GM18951 (cell line): Measurements from ENCODE around the gene KRT75.

Source experiments
- POLR2A ChIP-seq: IDR thresholded peaks from 4 replicates; pipeline ENCODE4 v1.6.1; 2011; ENCODE audit warnings: mild to moderate bottlenecking; ENCODE audit not compliant: insufficient read length, insufficient read depth; ENCODE audit errors: extremely low read depth
- in situ Hi-C: fragments of 300-500 bp; cut with MboI; formaldehyde crosslinking; loops from one replicate; pipeline ENCODE4 v1.12.0; 2022; ENCODE audit warnings: low sequenced_read_pairs, mixed read lengths, inconsistent platforms; ENCODE audit not compliant: unreplicated experiment

The KRT75 gene

DNA sequence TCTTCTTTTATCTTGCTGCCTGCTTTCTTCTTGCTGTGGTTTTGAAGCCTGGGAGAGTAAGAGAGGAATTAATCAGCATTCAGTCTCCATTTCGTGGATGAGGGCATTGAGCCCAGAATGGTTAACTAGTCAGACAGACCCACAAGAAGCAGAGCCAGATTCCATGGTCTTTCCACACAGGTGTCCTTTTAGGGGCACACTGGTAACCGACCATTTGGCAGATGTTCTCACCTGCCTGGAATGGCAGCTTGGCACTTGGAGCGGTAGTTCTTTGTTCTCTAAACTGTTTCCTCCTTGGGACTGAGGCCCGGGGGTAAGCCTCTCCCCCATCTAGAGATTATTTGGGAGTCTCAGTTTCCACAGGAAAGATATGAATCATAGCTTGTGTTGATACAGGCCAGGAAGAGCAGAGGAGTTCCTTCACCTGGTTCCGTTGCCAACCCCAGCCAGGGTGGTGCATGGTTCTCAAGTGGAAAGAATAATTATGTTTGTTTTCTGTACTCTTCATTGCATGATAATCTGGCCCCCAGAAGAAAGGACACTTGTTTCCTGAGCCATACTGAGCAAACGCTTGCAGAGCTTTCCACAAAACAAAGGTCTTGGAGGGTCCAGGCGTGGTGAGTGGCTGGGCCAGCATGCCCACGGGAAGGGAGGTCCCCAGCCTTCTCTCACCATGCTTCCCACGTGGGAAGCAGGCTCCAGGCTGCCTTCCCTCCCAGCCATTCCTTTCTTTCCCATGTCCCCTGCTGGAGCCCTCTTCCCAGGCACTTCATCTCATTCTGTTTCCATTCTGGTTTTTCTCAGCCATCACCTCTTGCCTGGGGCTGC, 2.0 kb upstream of the KRT75 start:
- in situ Hi-C loops = no loop called here
- TF ChIP-seq POLR2A = no peak

DNA sequence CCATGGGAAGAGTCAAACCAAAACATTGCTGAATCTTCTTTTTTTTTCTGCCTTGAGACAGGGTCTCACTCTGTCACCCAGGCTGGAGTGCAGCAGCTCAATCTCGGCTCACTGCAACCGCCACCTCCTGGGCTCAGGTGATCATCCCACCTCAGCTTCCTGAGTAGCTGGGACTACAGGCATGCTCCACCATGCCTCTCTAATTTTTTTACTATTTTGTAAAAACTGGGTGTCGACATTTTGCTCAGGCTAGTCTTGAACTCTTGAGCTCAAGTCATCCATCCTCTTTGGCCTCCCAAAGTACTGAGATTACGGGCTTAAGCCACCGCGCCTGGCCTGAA, 1.5 kb upstream of the KRT75 start:
- TF ChIP-seq POLR2A = no peak
- in situ Hi-C loops = no loop called here

DNA sequence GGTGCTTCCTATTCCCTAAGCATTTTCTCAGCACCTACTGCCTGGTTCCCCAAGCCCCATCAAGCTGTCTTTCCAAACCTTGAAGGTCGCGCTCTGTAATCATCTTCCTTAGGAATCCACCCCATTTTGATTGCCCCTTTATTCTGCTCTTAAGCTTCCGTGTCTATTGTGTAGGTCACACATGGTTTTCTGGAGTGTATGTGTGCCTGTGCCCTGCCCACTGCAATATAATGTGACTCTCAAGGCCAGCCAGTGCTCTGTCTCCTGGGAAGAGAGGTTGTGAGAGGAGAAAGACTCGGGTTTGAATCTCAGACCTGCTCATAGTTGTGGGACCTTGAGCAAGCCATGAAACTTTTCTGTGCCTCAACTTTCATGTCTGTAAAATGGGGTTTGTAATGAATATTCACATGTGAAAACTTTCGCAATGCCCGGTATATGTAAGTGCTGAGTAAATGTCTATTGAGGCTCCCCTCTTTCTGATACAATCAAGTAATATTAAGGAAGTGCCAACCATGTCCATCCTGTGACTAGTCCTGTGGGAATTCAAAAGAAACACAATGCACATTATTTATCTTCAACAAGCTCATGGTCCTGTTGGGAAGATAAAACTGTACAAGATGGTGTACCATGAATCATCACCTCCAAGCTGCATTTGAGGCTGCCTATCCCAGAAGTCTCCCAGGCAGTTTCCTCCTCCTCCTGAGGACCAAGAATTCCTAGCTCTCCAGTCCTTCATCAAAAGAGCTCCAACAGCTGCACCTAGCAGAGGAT, 774 bp upstream of the KRT75 start:
- in situ Hi-C loops = no loop called here
- no peak for TF ChIP-seq POLR2A

DNA sequence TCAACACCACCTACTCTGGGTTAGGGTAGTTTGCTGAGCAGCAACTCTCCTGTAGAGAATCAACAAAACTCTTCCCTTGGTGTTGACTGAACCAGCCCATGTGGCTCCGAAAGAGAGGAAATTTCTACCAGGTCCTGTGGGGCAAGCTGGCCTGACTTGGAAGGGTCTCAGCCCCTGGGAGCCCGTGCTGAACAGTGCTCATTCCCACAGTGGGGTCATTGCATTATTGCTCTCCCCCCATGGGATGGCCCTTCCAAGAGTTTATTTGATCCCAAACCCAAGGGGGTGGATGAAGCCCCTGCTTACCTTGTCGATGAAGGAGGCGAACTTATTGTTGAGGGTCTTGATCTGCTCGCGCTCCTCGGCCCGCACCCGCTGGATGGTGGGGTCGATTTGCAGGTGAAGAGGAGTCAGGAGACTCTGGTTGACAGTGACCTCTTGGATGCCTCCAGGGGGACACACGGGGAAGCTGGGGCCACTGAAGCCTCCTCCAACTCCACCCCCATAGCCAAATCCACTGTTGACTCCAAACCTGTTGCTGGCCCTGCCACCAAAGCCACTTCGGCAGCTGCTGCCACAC, 580 bp downstream of the KRT75 start:
- in situ Hi-C loops = no loop called here
- no peak for TF ChIP-seq POLR2A

DNA sequence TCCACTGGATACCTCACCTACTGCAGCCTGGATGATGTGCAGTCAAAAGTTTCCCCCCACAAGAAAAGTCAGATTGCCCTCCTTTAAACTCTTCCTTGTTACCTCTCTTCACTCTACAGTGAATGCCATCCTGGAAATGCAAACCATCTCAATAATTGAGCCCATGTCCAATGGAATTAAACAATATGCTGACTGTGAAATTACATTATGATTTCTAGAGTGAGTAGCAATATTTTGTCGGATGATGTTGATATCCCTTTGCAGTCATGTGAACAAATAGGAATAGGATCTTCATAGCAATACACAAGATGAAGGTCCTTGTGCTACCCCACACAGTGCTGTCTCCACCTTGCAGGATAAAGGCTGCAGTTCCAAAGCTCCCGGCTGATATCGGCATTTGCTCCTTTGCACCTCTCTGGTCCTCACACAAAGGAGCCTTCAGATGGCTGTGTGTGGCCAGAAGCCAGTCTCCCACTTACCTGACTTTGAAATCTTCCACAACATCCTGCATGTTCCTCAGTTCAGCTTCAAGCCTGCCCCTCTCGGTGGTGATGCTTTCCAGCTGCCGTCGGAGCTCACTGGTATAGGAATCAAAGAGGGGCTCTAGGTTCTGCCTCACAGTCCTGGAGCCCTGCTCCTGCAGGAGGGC, 1.5 kb downstream of the KRT75 start:
- no peak for TF ChIP-seq POLR2A
- in situ Hi-C loops = no loop called here

DNA sequence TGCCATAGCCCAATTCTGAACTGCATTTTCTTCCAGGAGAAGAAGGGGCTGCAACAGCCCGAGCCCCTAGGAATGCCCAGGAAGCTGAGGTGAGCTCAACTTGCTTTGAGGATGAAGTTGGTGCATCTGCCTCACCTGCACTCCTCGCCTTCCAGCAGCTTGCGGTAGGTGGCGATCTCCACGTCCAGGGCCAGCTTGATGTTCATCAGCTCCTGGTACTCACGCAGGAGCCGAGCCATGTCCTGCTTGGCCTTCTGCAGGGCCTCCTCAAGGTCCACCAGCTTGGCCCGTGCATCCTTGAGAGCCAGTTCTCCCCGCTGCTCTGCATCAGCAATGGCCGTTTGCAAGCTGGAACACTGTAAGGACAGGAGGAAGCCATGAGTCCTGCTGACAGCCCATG, 6.0 kb downstream of the KRT75 start:
- no peak for TF ChIP-seq POLR2A
- in situ Hi-C loops = no loop called here

DNA sequence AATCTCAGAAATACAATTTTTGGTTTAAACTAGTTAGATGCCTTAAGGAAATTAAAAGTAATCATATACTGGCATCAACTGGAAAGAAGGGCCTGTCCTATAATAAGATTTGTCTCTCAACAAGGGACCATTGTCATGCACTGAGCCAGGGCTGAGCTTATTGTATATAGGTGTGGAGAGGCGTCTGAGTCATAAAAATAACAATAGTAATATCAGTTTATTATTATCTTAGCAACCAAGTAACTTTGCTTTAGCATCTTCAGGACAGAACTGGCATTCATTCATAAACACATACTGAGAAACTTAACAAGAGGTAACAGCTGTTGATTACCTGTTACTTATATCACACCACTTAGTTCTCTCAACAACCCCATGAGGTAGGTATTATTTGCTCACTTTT, 7.1 kb downstream of the KRT75 start:
- in situ Hi-C loops = no loop called here
- TF ChIP-seq POLR2A = no peak

DNA sequence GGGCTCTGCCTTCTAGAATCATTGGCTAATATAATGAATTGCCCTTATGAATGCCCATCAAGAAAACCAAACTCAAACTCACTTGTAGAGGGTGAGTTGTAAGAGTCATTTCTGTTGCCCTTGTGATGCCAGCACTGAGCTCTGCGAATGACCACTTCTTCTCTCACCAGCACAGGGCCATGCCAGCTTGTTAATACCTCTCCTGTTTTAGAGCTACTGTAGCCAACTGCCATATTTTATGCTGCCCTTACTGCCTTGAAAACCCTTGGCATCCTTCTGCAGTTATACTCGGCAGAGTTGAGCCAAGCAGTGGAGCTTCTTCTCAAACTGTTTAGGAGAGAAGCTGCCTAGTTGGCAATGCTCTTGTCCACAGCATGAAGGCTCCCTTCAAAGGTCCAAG, 8.1 kb downstream of the KRT75 start:
- no peak for TF ChIP-seq POLR2A
- in situ Hi-C loops = no loop called here

DNA sequence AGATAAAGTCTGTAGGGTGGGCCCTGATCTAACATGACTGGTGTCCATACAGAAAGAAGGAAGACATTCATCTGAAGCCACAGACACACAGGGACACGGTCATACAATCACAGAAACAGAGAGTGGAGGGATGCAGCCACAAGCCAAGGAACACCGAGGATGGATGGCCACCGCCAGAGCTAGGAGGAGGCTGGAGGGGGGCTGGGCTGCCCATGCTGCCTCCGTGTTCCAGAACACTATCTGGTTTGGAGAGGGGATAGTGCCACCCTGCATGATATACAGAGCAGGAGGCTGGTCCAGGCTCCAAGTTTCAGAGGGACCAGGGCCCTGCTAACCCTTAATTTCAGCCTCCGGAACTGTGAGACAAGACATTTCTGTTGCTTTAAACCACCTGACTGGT, 8.7 kb downstream of the KRT75 start:
- in situ Hi-C loops = no loop called here
- no peak for TF ChIP-seq POLR2A

DNA sequence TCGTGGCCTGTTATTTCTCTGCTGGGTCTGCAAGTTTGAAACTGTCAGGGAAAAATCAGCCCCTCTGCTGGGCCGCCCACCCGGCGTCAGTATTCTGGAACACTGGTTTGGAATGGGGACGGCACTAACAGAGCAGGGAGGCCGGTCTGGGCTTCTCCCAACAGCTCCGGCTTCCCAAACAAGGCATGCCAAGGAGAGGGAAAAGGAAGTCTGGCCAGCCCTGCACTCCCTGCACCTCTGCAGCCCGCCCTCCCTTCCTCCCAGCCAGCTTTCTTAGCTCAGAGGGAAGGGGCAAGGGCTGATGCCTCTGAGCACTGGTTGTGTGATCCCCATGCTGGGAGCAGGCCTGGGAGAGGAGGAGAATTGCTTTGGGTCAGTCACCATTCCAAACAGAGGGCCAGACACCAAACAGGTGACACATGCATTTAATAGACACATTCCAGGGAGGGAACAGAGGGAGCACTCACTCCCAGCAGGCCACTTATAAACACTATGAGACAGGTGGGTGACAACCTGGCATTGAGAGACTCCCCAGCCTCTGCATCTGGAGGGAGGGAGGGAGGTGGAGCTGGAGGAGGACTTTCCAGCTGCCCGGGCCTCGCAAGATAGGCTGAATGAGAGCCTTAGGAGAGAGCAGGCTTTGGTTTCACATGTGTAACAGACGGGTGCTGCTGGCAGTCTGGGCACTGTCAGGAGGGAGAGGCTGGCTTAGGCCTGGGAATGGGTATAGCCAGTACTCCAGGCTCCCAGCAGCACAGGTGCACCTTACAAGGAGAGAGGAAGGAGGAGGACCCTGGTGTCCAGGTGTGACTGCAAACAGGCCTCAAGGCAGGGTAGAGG, 10.3 kb downstream of the KRT75 start:
- in situ Hi-C loops = no loop called here
- TF ChIP-seq POLR2A = no peak

DNA sequence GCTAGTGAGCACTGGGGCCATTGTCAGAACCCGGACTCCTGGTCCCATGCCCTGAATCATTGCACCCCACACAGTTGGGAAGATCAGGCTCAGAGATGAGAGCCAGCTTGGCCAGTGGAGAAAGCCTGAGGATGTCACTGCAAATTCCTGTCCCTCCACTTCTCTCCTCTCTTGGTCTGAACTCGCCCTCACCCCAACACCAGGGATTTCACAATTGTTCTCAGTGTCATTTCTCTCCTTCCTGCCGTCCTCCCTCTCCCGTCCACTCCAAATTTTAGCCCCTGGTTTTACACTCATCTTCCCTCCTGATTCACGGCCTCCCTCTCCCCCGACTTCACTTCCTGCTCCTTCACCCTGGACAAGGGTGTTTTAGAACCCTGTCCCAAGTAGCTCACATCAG, 11.1 kb downstream of the KRT75 start:
- in situ Hi-C loops = no loop called here
- TF ChIP-seq POLR2A = no peak

DNA sequence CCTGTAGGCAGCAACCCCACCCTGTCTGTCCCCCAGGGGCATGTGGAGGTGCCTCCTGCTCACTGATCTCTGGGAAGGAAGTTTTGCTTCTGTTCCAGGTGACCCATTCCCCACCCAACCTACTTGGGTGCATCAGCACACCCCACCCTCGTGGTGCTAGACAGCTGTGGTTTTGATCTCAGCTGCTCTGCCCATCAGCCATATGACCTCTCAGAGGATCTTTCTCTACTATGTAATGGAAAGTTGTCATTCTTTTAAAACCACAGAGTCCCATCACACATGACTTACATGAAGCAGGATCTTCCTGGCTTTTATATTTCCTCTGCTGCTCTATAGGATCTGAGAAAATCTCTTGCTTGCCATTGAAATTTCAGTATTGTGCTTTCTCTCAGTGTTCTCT, 14.5 kb downstream of the KRT75 start:
- in situ Hi-C loops = no loop called here
- no peak for TF ChIP-seq POLR2A
